LoVo (cell line): Measurements from ENCODE around the gene MATCAP1.

Source experiments
- DNase-seq: peaks from one replicate; pipeline ENCODE4 v3.0.0-alpha.2; 2016; ENCODE audit warnings: low spot score

MATCAP1 gene

DNA sequence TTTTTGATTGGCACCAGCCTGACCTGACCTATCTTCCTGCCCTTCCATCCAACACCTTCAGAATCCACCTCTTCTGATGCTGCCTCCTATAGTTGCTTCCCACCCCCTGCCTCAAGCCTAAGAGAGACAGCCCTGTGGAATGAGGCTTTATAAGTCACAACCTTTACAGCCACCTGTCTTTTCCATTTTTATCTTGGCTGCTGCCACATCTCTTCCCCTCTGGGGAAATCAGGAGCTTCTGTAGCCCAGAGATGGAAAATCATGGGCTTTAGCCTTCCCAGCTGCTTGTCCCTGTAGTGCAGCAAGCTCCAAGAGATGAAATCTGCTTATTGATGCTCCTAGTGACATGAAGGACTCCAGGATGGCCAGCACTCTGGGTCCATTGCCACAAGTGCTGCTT, 55.3 kb downstream of the MATCAP1 start:
- DNase-seq, result no peak
